ENCODE results near the gene NINL. TPM values are rescaled to one million over a fixed set of nuclear protein-coding genes. Genes with fewer than 3 reads are reported as not detected.
"Not testable (repeated sequence)": the region's sequence is repeated elsewhere in the genome, so short reads cannot be mapped to it uniquely, and the experiment has no call there.

Gene NINL
- total RNA-seq, 1 donor from 2014 or later = 5.0 TPM

DNA sequence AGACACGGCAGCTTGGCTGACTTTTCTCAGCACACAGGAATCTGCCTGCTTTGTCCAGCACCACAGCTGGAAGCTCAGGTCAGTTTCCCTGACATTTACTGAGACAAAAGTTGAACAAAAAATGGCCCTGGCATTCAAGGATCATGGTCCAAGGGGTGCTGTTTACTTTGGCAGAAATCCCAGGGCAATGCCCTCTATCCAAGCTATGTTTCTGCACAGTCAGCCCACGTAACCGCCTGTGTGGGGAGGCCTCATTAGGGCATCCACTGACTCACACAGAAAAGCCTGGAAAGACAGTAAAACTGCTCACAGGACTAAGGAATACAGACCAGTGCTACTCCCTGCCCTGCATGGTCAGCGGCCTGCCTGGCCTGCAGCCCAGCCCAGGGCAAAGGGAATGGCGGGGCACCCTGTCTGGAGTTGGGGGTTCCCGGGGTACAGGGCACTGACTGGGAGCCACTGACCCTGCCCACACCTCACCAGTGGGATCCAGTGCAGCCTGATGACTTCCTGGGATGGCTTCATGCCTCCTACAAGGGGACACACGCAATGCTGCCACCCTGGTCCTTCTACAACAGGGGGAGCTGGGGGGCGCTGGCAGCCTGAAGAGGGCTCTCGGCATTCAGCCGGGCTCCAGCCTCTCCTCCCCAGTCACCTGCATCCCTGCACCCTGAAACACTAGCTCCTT, 77.1 kb downstream of the NINL start:
- DNase-seq (ENCODE audit: low read depth) = peak; percentile 18
- no peak for FAIRE-seq

DNA sequence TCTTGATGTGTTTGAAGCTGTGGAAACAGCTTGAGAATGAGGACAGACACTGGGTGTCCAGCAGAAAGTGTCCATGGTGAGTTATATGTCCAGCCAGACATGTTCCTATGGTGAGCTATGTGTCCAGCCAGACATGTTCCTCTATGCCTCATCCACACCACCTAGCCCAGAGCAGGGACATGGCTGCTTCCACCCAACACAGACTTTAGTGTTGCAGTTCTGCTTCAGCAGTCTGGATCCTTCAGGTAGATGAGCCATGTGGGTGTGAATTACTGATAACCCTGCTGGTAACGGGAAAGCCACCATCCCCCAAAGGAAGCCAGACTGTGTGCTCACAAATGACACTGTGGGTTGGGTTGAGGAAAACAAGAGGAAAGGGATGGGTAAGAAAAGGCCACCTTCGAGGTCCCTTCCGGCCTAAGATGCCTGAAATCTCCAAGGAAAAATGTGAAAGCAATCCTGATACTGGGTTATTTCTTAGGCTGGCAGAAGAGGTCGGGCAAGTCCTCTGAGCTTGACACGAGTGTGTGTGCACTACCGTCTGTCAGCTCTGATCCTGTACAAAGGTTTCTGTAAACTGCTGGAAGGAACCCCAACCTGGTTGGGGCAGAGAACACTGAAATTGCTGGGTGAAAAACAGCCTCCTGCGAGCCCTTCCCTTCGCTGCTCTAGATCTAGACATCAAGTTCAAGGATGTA, 77.8 kb downstream of the NINL start:
- TF ChIP-seq, protein P1, sequence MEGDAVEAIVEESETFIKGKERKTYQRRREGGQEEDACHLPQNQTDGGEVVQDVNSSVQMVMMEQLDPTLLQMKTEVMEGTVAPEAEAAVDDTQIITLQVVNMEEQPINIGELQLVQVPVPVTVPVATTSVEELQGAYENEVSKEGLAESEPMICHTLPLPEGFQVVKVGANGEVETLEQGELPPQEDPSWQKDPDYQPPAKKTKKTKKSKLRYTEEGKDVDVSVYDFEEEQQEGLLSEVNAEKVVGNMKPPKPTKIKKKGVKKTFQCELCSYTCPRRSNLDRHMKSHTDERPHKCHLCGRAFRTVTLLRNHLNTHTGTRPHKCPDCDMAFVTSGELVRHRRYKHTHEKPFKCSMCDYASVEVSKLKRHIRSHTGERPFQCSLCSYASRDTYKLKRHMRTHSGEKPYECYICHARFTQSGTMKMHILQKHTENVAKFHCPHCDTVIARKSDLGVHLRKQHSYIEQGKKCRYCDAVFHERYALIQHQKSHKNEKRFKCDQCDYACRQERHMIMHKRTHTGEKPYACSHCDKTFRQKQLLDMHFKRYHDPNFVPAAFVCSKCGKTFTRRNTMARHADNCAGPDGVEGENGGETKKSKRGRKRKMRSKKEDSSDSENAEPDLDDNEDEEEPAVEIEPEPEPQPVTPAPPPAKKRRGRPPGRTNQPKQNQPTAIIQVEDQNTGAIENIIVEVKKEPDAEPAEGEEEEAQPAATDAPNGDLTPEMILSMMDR (IDR thresholded peaks at IDR 0.05; ENCODE audit: insufficient read depth, low read length, severe bottlenecking) = no peak
- no peaks in the 10 kb centered on the region for H3K27me3 ChIP-seq (ENCODE audit: control insufficient read depth, insufficient read depth, low read length)
- DNase-seq (ENCODE audit: low read depth) (no peak), FAIRE-seq (peak; percentile 82)
- H3K4me3 ChIP-seq (ENCODE audit: low read depth, low read length) = no peak overlapping the region
- H3K36me3 ChIP-seq (ENCODE audit: control insufficient read depth, insufficient read depth, low read length) = peaks cover 5% of the 10 kb centered on the region

More for the DNA sequence above, 77.1 kb downstream of the NINL start:
- H3K36me3 ChIP-seq (ENCODE audit: control insufficient read depth, insufficient read depth, low read length) = peaks cover 6% of the 10 kb centered on the region
- no peaks in the 10 kb centered on the region for H3K27me3 ChIP-seq (ENCODE audit: control insufficient read depth, insufficient read depth, low read length)
- TF ChIP-seq, protein P1 (IDR thresholded peaks at IDR 0.05; ENCODE audit: insufficient read depth, low read length, severe bottlenecking) = no peak
- no peak overlapping the region for H3K4me3 ChIP-seq (ENCODE audit: low read depth, low read length)

DNA sequence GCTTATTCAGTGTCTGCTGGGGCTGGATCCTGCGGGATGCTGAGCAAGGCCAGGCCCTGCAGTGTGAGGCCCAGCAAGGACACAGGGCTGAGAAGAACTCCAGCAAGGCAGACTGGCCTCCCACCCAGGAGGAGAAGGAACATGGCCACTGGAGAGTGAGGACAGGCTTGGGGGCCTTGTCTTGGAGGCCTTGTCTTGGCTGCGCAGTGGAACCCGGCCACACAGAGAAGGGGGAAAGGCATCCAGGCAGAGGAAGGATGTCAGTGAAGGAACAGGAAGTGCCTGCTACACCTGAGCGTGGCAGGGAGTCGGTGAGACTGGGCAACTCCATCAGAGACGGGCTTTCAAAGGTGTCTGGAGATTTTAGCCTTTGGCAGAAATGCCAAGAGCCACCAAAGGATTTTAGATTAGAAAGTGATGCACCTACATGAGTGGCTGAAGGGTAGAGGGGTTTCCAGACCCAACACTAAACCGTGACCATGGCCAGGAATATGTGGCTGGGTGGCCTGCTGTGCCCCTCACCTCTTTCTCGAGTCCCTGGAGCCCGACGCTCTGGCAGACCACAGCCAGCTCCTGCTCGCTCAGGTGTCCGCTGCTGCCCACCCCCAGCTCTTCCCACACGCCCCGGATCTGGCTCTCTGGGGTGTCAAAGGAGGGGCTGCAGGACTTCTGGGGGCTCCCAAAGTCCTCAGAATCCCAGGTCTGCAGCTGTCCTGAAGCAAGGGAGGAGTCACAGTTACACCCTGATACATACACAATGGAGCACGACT, 80.8 kb downstream of the NINL start:
- Histone ChIP-seq H3K4me3 (ENCODE audit: low read depth, low read length) (no peak overlapping the region), H3K27me3 (ENCODE audit: control insufficient read depth, insufficient read depth, low read length) (no peaks in the 10 kb centered on the region), H3K36me3 (ENCODE audit: control insufficient read depth, insufficient read depth, low read length) (peaks cover 3% of the 10 kb centered on the region)
- TF ChIP-seq, protein P1 (IDR thresholded peaks at IDR 0.05; ENCODE audit: insufficient read depth, low read length, severe bottlenecking) = no peak
- DNase-seq (ENCODE audit: low read depth) = no peak
- FAIRE-seq = peak; percentile 60

DNA sequence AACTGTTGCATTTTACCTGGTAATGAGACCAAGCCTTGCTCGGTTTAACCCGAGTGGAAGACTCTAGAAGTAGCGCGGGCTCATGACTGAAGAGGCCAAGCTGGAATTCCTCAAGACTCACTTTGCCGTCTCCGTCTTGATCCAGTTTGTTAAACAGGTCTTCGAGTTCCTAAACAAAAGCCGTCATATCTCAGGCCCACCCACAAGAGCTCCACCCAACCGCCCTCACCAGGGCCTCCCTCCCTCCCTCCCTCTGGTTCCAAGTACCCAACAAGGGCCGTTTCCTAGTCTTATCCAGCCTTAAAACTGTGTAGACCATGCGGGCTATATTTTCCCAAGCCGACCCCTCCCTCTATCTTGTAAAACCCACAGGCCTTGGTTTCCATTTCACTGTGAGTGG, 81.4 kb downstream of the NINL start:
- DNase-seq (ENCODE audit: low read depth) (no peak), FAIRE-seq (no peak)
- TF ChIP-seq, protein P1 (IDR thresholded peaks at IDR 0.05; ENCODE audit: insufficient read depth, low read length, severe bottlenecking) = no peak
- H3K27me3 ChIP-seq (ENCODE audit: control insufficient read depth, insufficient read depth, low read length) = no peaks in the 10 kb centered on the region
- no peak overlapping the region for H3K4me3 ChIP-seq (ENCODE audit: low read depth, low read length)
- no peaks in the 10 kb centered on the region for H3K36me3 ChIP-seq (ENCODE audit: control insufficient read depth, insufficient read depth, low read length)

DNA sequence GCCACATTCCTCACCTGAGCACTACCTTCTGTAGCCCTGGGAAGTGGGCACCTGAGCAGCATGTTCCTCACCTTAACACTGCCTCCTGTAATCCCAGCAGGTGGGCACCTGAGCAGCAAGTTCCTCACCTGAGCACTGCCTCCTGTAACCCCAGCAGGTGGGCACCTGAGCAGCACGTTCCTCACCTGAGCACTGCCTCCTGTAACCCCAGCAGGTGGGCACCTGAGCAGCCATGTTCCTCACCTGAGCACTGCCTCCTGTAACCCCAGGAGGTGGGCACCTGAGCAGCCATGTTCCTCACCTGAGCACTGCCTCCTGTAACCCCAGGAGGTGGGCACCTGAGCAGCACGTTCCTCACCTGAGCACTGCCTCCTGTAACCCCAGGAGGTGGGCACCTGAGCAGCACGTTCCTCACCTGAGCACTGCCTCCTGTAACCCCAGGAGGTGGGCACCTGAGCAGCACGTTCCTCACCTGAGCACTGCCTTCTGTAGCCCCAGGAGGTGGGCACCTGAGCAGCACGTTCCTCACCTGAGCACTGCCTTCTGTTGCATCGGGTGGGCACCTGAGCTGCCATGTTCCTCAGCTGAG, 82.2 kb downstream of the NINL start:
- FAIRE-seq = not testable (repeated sequence)

More for the DNA sequence above, 82.2 kb downstream of the NINL start:
- H3K4me3 ChIP-seq (ENCODE audit: low read depth, low read length); H3K36me3 ChIP-seq (ENCODE audit: control insufficient read depth, insufficient read depth, low read length); DNase-seq (ENCODE audit: low read depth); H3K27me3 ChIP-seq (ENCODE audit: control insufficient read depth, insufficient read depth, low read length): not testable (repeated sequence)

All from bronchial epithelial cell (primary cell).